Suprapubic skin (tissue), 4 donors: ENCODE results near the gene ABHD4. TPM values are rescaled to one million over a fixed set of nuclear protein-coding genes. Genes with fewer than 3 reads are reported as not detected.

ENCODE experiments used
- DNase-seq, 2 donors: peaks; one replicate each; pipeline ENCODE4 v3.0.0-alpha.2; 2019; ENCODE audit warnings: low spot score in 2 of 2
- H3K27ac ChIP-seq: fragments of 200-600 bp; sonication (generic); one replicate; pipeline ENCODE4 v1.5.1; 2019
- H3K27me3 ChIP-seq: fragments of 200-600 bp; sonication (generic); one replicate; pipeline ENCODE4 v1.5.1; 2019
- H3K36me3 ChIP-seq: fragments of 200-600 bp; sonication (generic); one replicate; pipeline ENCODE4 v1.5.1; 2019
- H3K4me1 ChIP-seq: fragments of 200-600 bp; sonication (generic); one replicate; pipeline ENCODE4 v1.5.1; 2019
- H3K4me3 ChIP-seq: fragments of 200-600 bp; sonication (generic); one replicate; pipeline ENCODE4 v1.5.1; 2019; ENCODE audit warnings: mild to moderate bottlenecking
- H3K9me3 ChIP-seq: fragments of 200-600 bp; sonication (generic); one replicate; pipeline ENCODE4 v1.5.1; 2019
- EP300 ChIP-seq: sonication (generic); formaldehyde crosslinking; IDR thresholded peaks from one replicate; pipeline ENCODE4 v1.6.1; 2017; ENCODE audit warnings: antibody characterized with exemption
- POLR2A ChIP-seq, 2 donors: fragments of 450-650 bp; IDR thresholded peaks; one replicate each; pipeline ENCODE4 v1.6.1; 2017; ENCODE audit warnings: antibody characterized with exemption in 2 of 2, mild to moderate bottlenecking in 2 of 2, moderate library complexity in 2 of 2
- POLR2AphosphoS5 ChIP-seq, 3 donors: sonication (generic); formaldehyde crosslinking; IDR thresholded peaks; one replicate each; pipeline ENCODE4 v1.6.1; 2017; ENCODE audit warnings: antibody characterized with exemption in 3 of 3
- WGBS: methylation state at CpG from one replicate; pipeline ENCODE4 v1.1.5; 2018; 5-methylcytosine and 5-hydroxymethylcytosine counted together
- total RNA-seq, 4 donors: library from RNA; depleted of rRNA; stranded (reverse); fragments of >200 nt; gene quantifications; one replicate each; pipeline ENCODE4 v1.1.0, GENCODE V29; 2016
- TF ChIP-seq, protein P1 (sequence below), 2 donors: fragments of 200-600 bp in 1 of 2; fragments of 450-650 bp in 1 of 2; sonication (generic) in 1 of 2; IDR thresholded peaks; one replicate each; pipeline ENCODE4 v1.5.1; 2016 to 2019; ENCODE audit warnings: antibody characterized with exemption in 2 of 2, mild to moderate bottlenecking in 1 of 2, moderate library complexity in 1 of 2

The ABHD4 gene
- total RNA-seq, 4 donors from 2014 or later = 15.3 to 30.4 (median 21.8) TPM

DNA sequence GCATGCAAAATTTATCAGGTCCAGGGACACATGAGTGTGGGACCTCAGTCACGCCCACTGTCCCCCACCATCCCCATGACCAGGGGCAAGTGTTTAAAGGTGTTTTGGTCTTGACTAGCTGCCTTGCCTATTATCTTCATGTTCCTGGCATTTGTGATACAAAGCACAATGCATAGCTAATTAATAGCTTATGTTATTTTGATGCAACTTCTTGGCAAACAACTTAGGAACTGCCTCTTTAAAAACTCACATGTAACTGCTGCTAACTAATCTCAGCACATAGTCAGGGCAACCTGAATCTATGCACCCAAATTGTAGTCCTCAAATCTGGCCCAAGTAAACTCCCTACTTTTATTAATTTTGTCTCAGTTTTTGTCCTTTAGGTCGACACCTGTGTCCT lies 53.5 kb downstream of the ABHD4 start:
- WGBS = 78% methylated on average over 2 of the region's 2 CpGs
- Histone ChIP-seq H3K4me3 (no peak overlapping the region), H3K36me3 (no peaks in the 10 kb centered on the region), H3K27ac (no peak overlapping the region), H3K4me1 (peaks cover 17% of the 10 kb centered on the region), H3K9me3 (no peaks in the 10 kb centered on the region), H3K27me3 (no peaks in the 10 kb centered on the region)
- TF ChIP-seq POLR2AphosphoS5 (IDR thresholded peaks at IDR 0.05) (no peak), EP300 (no peak), POLR2A (IDR thresholded peaks at IDR 0.05) (no peak)
- TF ChIP-seq, protein P1, sequence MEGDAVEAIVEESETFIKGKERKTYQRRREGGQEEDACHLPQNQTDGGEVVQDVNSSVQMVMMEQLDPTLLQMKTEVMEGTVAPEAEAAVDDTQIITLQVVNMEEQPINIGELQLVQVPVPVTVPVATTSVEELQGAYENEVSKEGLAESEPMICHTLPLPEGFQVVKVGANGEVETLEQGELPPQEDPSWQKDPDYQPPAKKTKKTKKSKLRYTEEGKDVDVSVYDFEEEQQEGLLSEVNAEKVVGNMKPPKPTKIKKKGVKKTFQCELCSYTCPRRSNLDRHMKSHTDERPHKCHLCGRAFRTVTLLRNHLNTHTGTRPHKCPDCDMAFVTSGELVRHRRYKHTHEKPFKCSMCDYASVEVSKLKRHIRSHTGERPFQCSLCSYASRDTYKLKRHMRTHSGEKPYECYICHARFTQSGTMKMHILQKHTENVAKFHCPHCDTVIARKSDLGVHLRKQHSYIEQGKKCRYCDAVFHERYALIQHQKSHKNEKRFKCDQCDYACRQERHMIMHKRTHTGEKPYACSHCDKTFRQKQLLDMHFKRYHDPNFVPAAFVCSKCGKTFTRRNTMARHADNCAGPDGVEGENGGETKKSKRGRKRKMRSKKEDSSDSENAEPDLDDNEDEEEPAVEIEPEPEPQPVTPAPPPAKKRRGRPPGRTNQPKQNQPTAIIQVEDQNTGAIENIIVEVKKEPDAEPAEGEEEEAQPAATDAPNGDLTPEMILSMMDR (IDR thresholded peaks at IDR 0.05) = no peak
- DNase-seq = no peak

DNA sequence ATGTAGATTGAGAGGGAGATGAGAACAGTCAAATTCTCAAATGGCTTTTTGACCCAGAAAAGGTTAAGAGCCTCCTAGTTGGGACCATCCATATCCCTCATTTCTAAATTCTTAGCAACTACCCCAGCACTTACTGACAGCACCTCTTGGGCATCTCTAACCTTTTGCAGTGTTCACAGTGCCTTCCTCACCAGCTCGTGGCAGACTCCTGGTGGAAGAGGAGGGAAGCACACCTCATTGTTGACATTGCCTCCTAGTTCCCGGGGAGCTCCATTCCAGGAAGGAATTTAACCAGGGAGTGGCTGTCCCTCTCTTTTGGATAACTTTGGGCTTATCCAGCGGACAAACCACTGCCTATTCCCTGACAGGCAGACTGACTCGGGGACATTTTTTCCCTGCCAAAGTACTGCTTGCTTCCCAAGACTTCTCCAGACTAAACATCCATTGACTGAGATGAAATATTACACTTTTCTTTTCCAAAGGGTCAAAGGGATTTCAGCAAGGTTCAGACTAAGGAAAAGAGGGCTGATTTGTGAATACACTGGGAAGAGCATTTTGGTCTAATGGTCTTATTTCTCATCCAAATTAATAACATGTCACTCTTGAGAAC lies 55.0 kb downstream of the ABHD4 start:
- Histone ChIP-seq H3K27me3 (no peaks in the 10 kb centered on the region), H3K4me3 (no peak overlapping the region), H3K27ac (no peak overlapping the region), H3K9me3 (no peaks in the 10 kb centered on the region), H3K36me3 (no peaks in the 10 kb centered on the region), H3K4me1 (peaks cover 17% of the 10 kb centered on the region)
- DNase-seq = no peak
- WGBS = 7% methylated on average over 4 of the region's 4 CpGs
- TF ChIP-seq, protein P1 (IDR thresholded peaks at IDR 0.05) = peak; percentile 63 to 75
- no peak for TF ChIP-seq POLR2AphosphoS5 (IDR thresholded peaks at IDR 0.05)
- no peak for TF ChIP-seq POLR2A (IDR thresholded peaks at IDR 0.05)

DNA sequence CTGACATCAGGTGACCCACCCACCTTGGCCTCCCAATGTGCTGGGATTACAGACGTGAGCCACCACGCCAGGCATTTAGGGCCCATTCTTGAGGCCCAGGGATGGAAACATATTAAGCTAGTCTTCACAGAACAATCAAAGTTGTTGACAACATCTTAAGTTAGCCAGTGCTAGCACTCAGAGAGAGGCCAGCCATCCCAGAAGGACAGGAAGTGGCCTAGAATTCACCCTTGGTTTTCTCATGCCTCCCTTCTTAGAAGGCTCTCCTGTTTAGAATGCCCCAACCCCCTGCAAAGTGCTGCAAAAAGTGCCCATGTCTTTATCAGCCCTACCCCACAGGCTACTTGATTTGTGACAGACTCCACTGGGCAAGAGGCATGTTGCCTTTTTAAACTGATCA lies 58.1 kb downstream of the ABHD4 start:
- 100% methylated on average over 1 of the region's 2 CpGs for WGBS

DNA sequence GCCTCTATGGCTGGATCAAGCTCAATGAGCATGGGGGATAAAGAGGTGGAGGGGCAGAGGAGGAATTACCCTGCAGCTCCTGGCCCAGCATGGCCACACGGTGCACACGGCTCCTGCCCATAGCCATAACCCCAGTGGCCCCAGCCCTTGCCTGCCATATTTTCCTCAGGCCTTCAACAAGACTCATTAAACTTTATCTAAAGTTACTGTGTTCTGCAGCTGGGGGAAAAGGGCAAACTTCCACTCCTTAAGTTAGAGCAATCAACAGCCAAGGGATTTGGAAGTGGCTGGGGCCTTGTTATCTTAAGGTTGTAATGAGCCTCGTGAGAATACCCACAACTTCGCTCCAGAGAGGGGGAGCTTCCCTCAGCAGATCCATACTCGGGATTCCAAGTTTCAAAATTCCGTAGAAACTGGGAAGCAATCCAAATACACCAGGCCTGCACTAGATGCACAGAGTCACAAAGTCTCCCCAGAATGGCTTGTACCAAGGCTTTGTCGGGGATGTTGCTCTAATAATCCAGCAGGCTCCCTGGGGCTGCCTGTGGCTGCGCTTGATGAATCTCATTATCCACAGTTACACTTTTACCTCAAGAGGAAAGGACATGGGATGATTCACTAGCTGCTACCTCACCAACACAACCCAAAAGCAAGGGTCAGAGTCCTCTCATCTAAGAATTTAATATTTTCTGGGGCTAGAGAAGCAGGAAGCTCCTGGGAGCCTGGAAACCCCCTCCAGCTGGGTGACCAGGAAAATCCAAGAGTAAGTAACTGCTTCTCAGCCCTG lies 59.0 kb downstream of the ABHD4 start:
- Histone ChIP-seq H3K4me3 (no peak overlapping the region), H3K4me1 (peaks cover 10% of the 10 kb centered on the region), H3K27me3 (no peaks in the 10 kb centered on the region), H3K27ac (no peak overlapping the region), H3K36me3 (no peaks in the 10 kb centered on the region), H3K9me3 (no peaks in the 10 kb centered on the region)
- TF ChIP-seq EP300 = no peak
- 72% methylated on average over 8 of the region's 8 CpGs for WGBS
- no peak for DNase-seq

More for the DNA sequence above, 58.1 kb downstream of the ABHD4 start:
- TF ChIP-seq, protein P1 (IDR thresholded peaks at IDR 0.05) = no peak
- TF ChIP-seq POLR2A (IDR thresholded peaks at IDR 0.05) (no peak), EP300 (no peak), POLR2AphosphoS5 (IDR thresholded peaks at IDR 0.05) (no peak)
- no peak overlapping the region for H3K27ac ChIP-seq
- no peaks in the 10 kb centered on the region for H3K27me3 ChIP-seq
- H3K36me3 ChIP-seq = no peaks in the 10 kb centered on the region
- no peaks in the 10 kb centered on the region for H3K9me3 ChIP-seq
- peaks cover 10% of the 10 kb centered on the region for H3K4me1 ChIP-seq
- no peak overlapping the region for H3K4me3 ChIP-seq
- no peak for DNase-seq

DNA sequence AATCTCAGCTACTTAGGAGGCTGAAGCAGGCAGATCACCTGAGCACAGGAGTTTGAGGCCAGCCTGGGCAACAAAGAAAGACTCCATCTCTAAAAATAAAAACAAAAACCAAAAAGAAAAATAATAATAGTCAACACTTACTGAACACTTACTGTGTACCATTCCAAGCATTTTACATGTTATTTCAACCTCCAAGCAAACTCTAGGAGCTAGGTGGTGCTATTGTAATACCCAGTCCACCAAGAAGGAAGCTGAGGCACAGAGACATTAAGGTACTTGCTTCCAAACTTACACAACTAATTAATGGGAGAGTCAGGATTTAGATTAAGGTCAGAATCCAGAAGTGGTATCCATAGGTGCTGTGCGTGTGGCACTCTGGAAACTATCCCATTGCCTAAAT lies 59.8 kb downstream of the ABHD4 start:
- Histone ChIP-seq H3K36me3 (no peaks in the 10 kb centered on the region), H3K27me3 (no peaks in the 10 kb centered on the region), H3K27ac (no peak overlapping the region), H3K4me3 (no peak overlapping the region), H3K9me3 (no peaks in the 10 kb centered on the region), H3K4me1 (peaks cover 3% of the 10 kb centered on the region)
- no peak for DNase-seq
- 100% methylated on average over 1 of the region's 1 CpG for WGBS
- TF ChIP-seq POLR2AphosphoS5 (IDR thresholded peaks at IDR 0.05) (no peak), POLR2A (IDR thresholded peaks at IDR 0.05) (no peak), EP300 (no peak)
- TF ChIP-seq, protein P1 (IDR thresholded peaks at IDR 0.05) = no peak
